GM18502 (cell line): ENCODE measurements around the gene UGDH.

Experiments used
- ATAC-seq: cut with Tn5 transposase; IDR thresholded peaks from one replicate; pipeline ENCODE4 v1.9.1; 2021; ENCODE audit warnings: mild to moderate bottlenecking; ENCODE audit not compliant: unreplicated experiment, poor library complexity

Gene UGDH

GRCh38 chr4:39456946-39457763 lies 70.1 kb downstream of the UGDH start:
- no peak for ATAC-seq

- no peak for ATAC-seq
These were observed 71.8 kb downstream of the UGDH start for GRCh38 chr4:39455486-39455885.

DNA sequence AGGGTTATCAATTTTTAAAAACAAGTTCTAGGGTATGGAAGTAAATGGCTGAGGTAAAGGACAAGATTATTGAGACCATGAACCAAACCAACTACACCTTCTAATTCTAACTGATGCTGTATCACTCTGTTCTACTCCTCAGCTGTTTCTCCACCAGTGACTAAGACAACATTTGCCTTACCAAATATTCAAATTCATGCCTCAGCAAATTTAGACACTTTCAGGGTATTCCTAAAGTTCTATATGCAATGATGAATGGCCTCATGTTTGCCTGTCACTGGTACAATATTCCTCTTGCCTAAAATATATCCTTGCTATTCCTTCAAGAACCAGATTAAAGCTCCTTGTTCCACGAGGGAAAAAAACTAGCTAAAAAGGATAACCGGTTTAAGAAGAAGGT lies 73.5 kb downstream of the UGDH start:
- ATAC-seq, result no peak

DNA sequence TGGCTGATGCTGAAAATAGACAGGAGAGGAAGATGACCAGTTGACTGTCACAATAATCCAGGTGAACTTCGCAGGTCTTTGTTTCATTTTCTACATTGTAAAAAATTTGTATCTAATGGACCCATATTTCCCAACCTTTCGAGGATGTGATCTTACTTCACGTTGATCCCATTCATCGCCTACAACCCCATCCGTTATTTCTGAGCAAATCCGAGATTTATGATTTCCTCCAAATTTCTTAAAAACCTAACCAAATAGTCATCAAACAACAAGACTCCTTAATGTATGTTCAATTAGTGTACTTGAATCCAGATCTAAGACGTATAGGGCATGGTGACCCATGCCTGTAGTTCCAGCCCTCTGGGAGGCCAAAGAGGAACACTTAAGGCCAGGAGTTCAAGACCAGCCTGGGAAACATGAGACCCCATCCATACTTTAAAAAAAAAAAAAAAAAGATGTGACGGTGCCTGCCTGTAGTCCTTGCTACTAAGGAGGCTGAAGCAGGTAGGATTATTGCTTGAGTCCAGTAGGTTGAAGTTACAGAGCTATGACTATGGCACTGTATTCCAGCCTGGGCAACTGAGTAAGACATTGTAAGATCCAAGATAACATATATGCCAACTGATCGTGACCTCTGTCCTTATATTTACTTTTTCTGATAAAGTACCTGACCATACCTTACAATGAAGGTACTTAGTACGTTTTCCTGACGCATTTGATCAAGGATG lies 74.2 kb downstream of the UGDH start:
- ATAC-seq, result no peak

DNA sequence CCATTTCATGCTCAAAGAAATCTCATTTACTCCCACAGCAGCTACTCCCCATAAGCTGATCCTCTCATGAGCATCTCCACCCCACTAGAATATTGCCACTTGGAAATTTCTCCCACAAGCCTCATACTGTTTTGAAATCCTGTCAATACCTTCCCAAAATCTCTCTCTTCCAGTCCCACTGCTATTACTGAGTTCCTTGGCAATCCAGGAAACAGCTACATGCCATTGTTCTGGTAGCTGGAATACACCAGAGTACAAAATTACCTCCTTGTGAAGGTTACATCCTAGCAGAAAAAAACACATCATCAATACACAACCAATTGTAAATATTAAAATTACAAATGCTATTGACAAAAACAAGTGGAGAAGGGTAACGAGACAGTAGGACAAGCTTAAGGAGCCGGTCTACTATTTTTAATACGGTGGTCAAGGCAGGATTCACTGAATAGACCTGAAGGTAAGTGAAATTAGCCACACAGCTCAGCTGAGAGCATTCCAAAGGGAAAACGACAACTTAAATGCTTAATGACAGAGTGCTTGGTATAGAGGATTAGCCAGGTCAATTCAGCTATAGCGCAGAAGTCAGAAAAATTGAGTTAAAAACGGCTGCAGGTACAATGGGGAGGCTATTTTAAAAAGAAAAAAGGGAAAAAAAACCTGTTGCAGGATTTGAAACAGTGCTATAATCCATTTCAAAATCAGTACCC lies 74.9 kb downstream of the UGDH start:
- ATAC-seq, result no peak

- no peak for ATAC-seq
These were observed 75.7 kb downstream of the UGDH start for GRCh38 chr4:39451423-39452023.

DNA sequence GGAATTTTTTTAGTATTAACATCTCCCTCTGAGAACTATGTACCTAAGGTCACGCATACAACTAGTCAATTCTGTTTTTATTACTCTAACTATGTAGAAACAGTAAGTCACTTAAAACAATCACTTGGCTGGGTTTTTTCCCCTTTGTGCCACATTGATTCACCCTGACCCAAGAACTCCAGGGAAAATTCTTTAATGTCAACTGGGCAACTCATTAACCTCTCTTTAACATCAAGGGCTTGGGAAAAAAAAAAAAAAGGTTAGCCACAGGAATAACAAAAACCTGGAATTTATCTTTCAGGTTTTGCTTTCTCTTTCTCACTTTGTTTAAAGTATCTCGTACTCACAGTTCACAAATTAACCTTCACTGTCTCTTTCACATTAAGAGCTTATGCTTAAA lies 76.6 kb downstream of the UGDH start:
- ATAC-seq, result no peak
